Measurements from ENCODE around the gene ITPR3. TPM values are rescaled to one million over a fixed set of nuclear protein-coding genes. Genes with fewer than 3 reads are reported as not detected.

The ITPR3 gene
- total RNA-seq, 1 donor from 2014 or later: 5.6 TPM

- no peak overlapping the region for H3K4me3 ChIP-seq
- no peak for DNase-seq
- H3K27me3 ChIP-seq (ENCODE audit: low read depth): no peaks in the 10 kb centered on the region
- intact Hi-C loops (cut with micrococcal nuclease): loop anchor here (10.0 kb wide), 1 partner anchor 87 kb away; the partner anchor contains the start of gene BAK1
- peaks cover 63% of the 10 kb centered on the region for H3K36me3 ChIP-seq
- TF ChIP-seq, protein P1, sequence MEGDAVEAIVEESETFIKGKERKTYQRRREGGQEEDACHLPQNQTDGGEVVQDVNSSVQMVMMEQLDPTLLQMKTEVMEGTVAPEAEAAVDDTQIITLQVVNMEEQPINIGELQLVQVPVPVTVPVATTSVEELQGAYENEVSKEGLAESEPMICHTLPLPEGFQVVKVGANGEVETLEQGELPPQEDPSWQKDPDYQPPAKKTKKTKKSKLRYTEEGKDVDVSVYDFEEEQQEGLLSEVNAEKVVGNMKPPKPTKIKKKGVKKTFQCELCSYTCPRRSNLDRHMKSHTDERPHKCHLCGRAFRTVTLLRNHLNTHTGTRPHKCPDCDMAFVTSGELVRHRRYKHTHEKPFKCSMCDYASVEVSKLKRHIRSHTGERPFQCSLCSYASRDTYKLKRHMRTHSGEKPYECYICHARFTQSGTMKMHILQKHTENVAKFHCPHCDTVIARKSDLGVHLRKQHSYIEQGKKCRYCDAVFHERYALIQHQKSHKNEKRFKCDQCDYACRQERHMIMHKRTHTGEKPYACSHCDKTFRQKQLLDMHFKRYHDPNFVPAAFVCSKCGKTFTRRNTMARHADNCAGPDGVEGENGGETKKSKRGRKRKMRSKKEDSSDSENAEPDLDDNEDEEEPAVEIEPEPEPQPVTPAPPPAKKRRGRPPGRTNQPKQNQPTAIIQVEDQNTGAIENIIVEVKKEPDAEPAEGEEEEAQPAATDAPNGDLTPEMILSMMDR (IDR thresholded peaks at IDR 0.05; ENCODE audit: borderline replicate concordance): no peak
- no peak overlapping the region for H3K27ac ChIP-seq (replicated peaks)
- peaks cover 11% of the 10 kb centered on the region for H3K4me1 ChIP-seq
- H3K9me3 ChIP-seq (replicated peaks): no peaks in the 10 kb centered on the region
Measured at GRCh38 chr6:33671744-33672072, 50.6 kb downstream of the ITPR3 start.

- TF ChIP-seq, protein P1 (IDR thresholded peaks at IDR 0.05; ENCODE audit: borderline replicate concordance): peak; percentile 74
- Histone ChIP-seq H3K4me3 (no peak overlapping the region), H3K9me3 (replicated peaks) (no peaks in the 10 kb centered on the region), H3K27me3 (ENCODE audit: low read depth) (no peaks in the 10 kb centered on the region), H3K27ac (replicated peaks) (no peak overlapping the region), H3K36me3 (peaks cover 65% of the 10 kb centered on the region), H3K4me1 (peaks cover 11% of the 10 kb centered on the region)
- intact Hi-C loops (cut with micrococcal nuclease): loop anchor here (10.0 kb wide), 1 partner anchor 88 kb away; the partner anchor contains the start of gene BAK1
- peak; percentile 91 for DNase-seq
Measured at GRCh38 chr6:33672808-33673207, 51.7 kb downstream of the ITPR3 start.

- TF ChIP-seq, protein P1 (IDR thresholded peaks at IDR 0.05; ENCODE audit: borderline replicate concordance): no peak
- intact Hi-C loops (cut with micrococcal nuclease): loop anchor here (10.0 kb wide), 1 partner anchor 89 kb away; the partner anchor contains the start of gene BAK1
Measured at GRCh38 chr6:33673851-33674250, 52.7 kb downstream of the ITPR3 start.

DNA sequence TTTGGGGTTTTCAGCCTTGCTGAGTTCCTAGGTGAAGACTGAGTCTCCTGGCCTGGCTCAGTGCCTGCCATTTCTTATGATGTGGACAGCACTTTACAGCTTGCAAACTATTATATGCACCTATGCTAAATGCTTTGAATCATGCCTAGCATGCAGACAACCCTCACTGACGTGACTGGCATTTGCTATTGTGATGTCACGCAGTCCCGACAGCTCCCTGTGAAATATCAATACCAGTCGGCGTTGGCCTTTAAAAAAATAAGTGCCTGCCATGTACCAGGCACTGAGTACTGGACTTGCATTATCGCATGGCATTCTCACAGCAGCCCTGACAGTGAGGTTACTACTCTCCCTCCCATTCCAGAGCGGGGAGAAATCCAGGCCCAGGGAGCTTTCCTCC is 54.8 kb downstream of the ITPR3 start:
- H3K9me3 ChIP-seq (replicated peaks): no peaks in the 10 kb centered on the region
- H3K4me3 ChIP-seq: no peak overlapping the region
- no peaks in the 10 kb centered on the region for H3K27me3 ChIP-seq (ENCODE audit: low read depth)
- peaks cover 51% of the 10 kb centered on the region for H3K36me3 ChIP-seq
- DNase-seq: no peak
- H3K4me1 ChIP-seq: peaks cover 11% of the 10 kb centered on the region
- intact Hi-C loops (cut with micrococcal nuclease): loop anchor here (10.0 kb wide), 1 partner anchor 91 kb away; the partner anchor contains the start of gene BAK1
- no peak overlapping the region for H3K27ac ChIP-seq (replicated peaks)
- TF ChIP-seq, protein P1 (IDR thresholded peaks at IDR 0.05; ENCODE audit: borderline replicate concordance): no peak

More at GRCh38 chr6:33673851-33674250, 52.7 kb downstream of the ITPR3 start:
- peaks cover 11% of the 10 kb centered on the region for H3K4me1 ChIP-seq
- no peaks in the 10 kb centered on the region for H3K27me3 ChIP-seq (ENCODE audit: low read depth)
- H3K36me3 ChIP-seq: peaks cover 60% of the 10 kb centered on the region
- no peak for DNase-seq
- H3K4me3 ChIP-seq: no peak overlapping the region
- H3K27ac ChIP-seq (replicated peaks): no peak overlapping the region
- H3K9me3 ChIP-seq (replicated peaks): no peaks in the 10 kb centered on the region

DNA sequence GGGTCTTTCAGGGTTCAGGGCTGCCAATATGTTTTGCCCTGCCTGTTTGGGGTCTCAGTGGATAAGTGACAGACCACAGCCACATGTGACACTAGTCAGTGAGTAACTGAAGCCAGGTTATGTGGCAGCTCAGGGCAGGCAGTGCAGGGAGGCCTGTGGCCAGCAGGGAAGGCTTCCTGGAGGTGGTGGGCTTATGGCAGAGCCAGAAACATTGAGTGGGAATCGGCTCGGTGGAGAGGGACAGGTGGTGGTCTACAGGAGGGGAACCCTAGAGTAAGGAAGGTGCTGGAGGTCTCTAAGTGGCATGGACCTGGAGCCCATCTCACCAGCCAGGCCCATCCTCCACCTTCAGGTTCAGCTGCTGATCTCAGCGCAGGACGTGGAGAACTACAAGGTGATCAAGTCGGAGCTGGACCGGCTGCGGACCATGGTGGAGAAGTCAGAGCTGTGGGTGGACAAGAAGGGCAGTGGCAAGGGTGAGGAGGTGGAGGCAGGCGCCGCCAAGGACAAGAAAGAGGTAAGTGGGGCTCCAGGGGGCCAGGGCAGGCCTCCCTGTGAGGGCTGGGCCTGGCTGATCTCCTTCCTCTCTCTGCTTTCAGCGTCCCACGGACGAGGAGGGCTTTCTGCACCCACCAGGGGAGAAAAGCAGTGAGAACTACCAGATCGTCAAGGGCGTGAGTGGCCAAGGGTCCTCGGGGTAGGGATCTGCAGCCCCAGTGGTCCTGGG is 55.5 kb downstream of the ITPR3 start:
- Histone ChIP-seq H3K9me3 (replicated peaks) (no peaks in the 10 kb centered on the region), H3K4me3 (no peak overlapping the region), H3K27ac (replicated peaks) (no peak overlapping the region), H3K4me1 (peaks cover 11% of the 10 kb centered on the region), H3K36me3 (peaks cover 54% of the 10 kb centered on the region), H3K27me3 (ENCODE audit: low read depth) (no peaks in the 10 kb centered on the region)
- intact Hi-C loops (cut with micrococcal nuclease): loop anchor here (10.0 kb wide), 1 partner anchor 92 kb away; the partner anchor contains the start of gene BAK1
- TF ChIP-seq, protein P1 (IDR thresholded peaks at IDR 0.05; ENCODE audit: borderline replicate concordance): no peak
- DNase-seq: no peak

All from left ventricle myocardium inferior (tissue), 1 donor.